ENCODE results near the gene URGCP. TPM values are rescaled to one million over a fixed set of nuclear protein-coding genes. Genes with fewer than 3 reads are reported as not detected.

URGCP gene
- total RNA-seq, 1 experiment from 2014 or later, result 48.3 TPM

GRCh38 chr7:43868681-43869005 is 37.8 kb downstream of the URGCP start:
- Mint-ChIP-seq H3K9me3 (ENCODE audit: low read depth, unreplicated experiment) (peaks cover 7% of the 10 kb centered on the region), H3K4me3 (ENCODE audit: low read depth, unreplicated experiment) (peak overlapping the region; percentile 90), H3K27ac (ENCODE audit: unreplicated experiment) (peak overlapping the region; percentile 69), H3K27me3 (ENCODE audit: unreplicated experiment) (no peaks in the 10 kb centered on the region), H3K36me3 (ENCODE audit: insufficient read depth, unreplicated experiment) (peaks cover 60% of the 10 kb centered on the region), H3K4me1 (ENCODE audit: low read depth, unreplicated experiment) (peaks cover 40% of the 10 kb centered on the region)
- no peak for TF ChIP-seq CTCF (IDR thresholded peaks at IDR 0.05; ENCODE audit: unreplicated experiment)
- BruUV-seq (replicated peaks), result TSS peak; percentile 71
- intact Hi-C loops (cut with micrococcal nuclease; ENCODE audit: unreplicated experiment), result no loop called here
- CTCF ChIA-PET, result no interaction called here
- DNase-seq, result no peak

- Mint-ChIP-seq H3K27ac (ENCODE audit: unreplicated experiment) (peak overlapping the region; percentile 69), H3K36me3 (ENCODE audit: insufficient read depth, unreplicated experiment) (peaks cover 60% of the 10 kb centered on the region), H3K27me3 (ENCODE audit: unreplicated experiment) (no peaks in the 10 kb centered on the region), H3K4me3 (ENCODE audit: low read depth, unreplicated experiment) (peak overlapping the region; percentile 90), H3K4me1 (ENCODE audit: low read depth, unreplicated experiment) (peaks cover 36% of the 10 kb centered on the region), H3K9me3 (ENCODE audit: low read depth, unreplicated experiment) (peaks cover 7% of the 10 kb centered on the region)
- TF ChIP-seq CTCF (IDR thresholded peaks at IDR 0.05; ENCODE audit: unreplicated experiment), result no peak
- CTCF ChIA-PET, result interaction anchor here (0.5 kb wide), 1 partner anchor 83 kb away, joined by 6 read pairs; no protein-coding TSS in a partner anchor
- intact Hi-C loops (cut with micrococcal nuclease; ENCODE audit: unreplicated experiment), result no loop called here
- DNase-seq, result no peak
- no TSS peak for BruUV-seq (replicated peaks)
Observed at GRCh38 chr7:43868181-43868580, 38.2 kb downstream of the URGCP start.

GRCh38 chr7:43865277-43865676 is 41.1 kb downstream of the URGCP start:
- H3K27ac Mint-ChIP-seq (ENCODE audit: unreplicated experiment), result peak overlapping the region; percentile 24

GRCh38 chr7:43864126-43864525 is 42.3 kb downstream of the URGCP start:
- CTCF ChIA-PET, result interaction anchor here (1.1 kb wide), 1 partner anchor 49 kb away, joined by 4 read pairs; no protein-coding TSS in a partner anchor
- Mint-ChIP-seq H3K4me1 (ENCODE audit: low read depth, unreplicated experiment) (peaks cover 15% of the 10 kb centered on the region), H3K27ac (ENCODE audit: unreplicated experiment) (no peak overlapping the region), H3K27me3 (ENCODE audit: unreplicated experiment) (peaks cover 26% of the 10 kb centered on the region), H3K4me3 (ENCODE audit: low read depth, unreplicated experiment) (no peak overlapping the region), H3K9me3 (ENCODE audit: low read depth, unreplicated experiment) (peaks cover 6% of the 10 kb centered on the region), H3K36me3 (ENCODE audit: insufficient read depth, unreplicated experiment) (peaks cover 34% of the 10 kb centered on the region)
- no peak for DNase-seq
- TF ChIP-seq CTCF (IDR thresholded peaks at IDR 0.05; ENCODE audit: unreplicated experiment), result no peak
- BruUV-seq (replicated peaks), result no TSS peak
- intact Hi-C loops (cut with micrococcal nuclease; ENCODE audit: unreplicated experiment), result no loop called here

More at GRCh38 chr7:43865277-43865676, 41.1 kb downstream of the URGCP start:
- Mint-ChIP-seq H3K36me3 (ENCODE audit: insufficient read depth, unreplicated experiment) (peaks cover 45% of the 10 kb centered on the region), H3K4me3 (ENCODE audit: low read depth, unreplicated experiment) (no peak overlapping the region), H3K9me3 (ENCODE audit: low read depth, unreplicated experiment) (peaks cover 3% of the 10 kb centered on the region), H3K27me3 (ENCODE audit: unreplicated experiment) (peaks cover 15% of the 10 kb centered on the region), H3K4me1 (ENCODE audit: low read depth, unreplicated experiment) (peaks cover 23% of the 10 kb centered on the region)
- no peak for DNase-seq
- CTCF ChIA-PET, result interaction anchor here (0.5 kb wide), 1 partner anchor 951 kb away, joined by 3 read pairs; no protein-coding TSS in a partner anchor
- no peak for TF ChIP-seq CTCF (IDR thresholded peaks at IDR 0.05; ENCODE audit: unreplicated experiment)
- intact Hi-C loops (cut with micrococcal nuclease; ENCODE audit: unreplicated experiment), result no loop called here
- BruUV-seq (replicated peaks), result no TSS peak

Measured in Calu3 (cell line).